Skeletal muscle satellite cell (primary cell): ENCODE data around the gene SLC36A2.

ENCODE experiments used
- H3K27me3 ChIP-seq: 2 replicates; pipeline ENCODE4 v1.7.0; 2013; ENCODE audit warnings: low read length; ENCODE audit not compliant: control insufficient read depth, insufficient read depth
- H3K36me3 ChIP-seq: 2 replicates; pipeline ENCODE4 v1.7.0; 2013; ENCODE audit warnings: mild to moderate bottlenecking, control low read depth, low read length; ENCODE audit not compliant: insufficient read depth
- H3K4me1 ChIP-seq: 2 replicates; pipeline ENCODE4 v1.7.0; 2013; ENCODE audit warnings: low read length; ENCODE audit not compliant: control insufficient read depth, insufficient read depth
- H3K4me2 ChIP-seq: 2 replicates; pipeline ENCODE4 v1.7.0; 2013; ENCODE audit warnings: mild to moderate bottlenecking, low read length
- H3K4me3 ChIP-seq: 2 replicates; pipeline ENCODE4 v1.7.0; 2013; ENCODE audit warnings: low read length
- H3K9ac ChIP-seq: 2 replicates; pipeline ENCODE4 v1.7.0; 2013; ENCODE audit warnings: mild to moderate bottlenecking, low read depth, low read length, moderate library complexity
- H3K9me3 ChIP-seq: replicated peaks from 2 replicates; pipeline ENCODE4 v1.7.0; 2013; ENCODE audit warnings: mild to moderate bottlenecking, control low read depth, low read length

The SLC36A2 gene

GRCh38 chr5:151281001-151281639 is 66.2 kb downstream of the SLC36A2 start:
- Histone ChIP-seq H3K27me3 (peaks cover 16% of the 10 kb centered on the region), H3K4me2 (no peak overlapping the region), H3K36me3 (no peaks in the 10 kb centered on the region), H3K4me3 (no peak overlapping the region), H3K9me3 (no peaks in the 10 kb centered on the region), H3K4me1 (no peaks in the 10 kb centered on the region), H3K9ac (no peak overlapping the region)

GRCh38 chr5:151280443-151280842 is 66.9 kb downstream of the SLC36A2 start:
- no peak overlapping the region for H3K9ac ChIP-seq
- H3K9me3 ChIP-seq = no peaks in the 10 kb centered on the region
- no peaks in the 10 kb centered on the region for H3K4me1 ChIP-seq
- H3K4me2 ChIP-seq = no peak overlapping the region
- H3K36me3 ChIP-seq = no peaks in the 10 kb centered on the region
- peaks cover 11% of the 10 kb centered on the region for H3K27me3 ChIP-seq
- no peak overlapping the region for H3K4me3 ChIP-seq

DNA sequence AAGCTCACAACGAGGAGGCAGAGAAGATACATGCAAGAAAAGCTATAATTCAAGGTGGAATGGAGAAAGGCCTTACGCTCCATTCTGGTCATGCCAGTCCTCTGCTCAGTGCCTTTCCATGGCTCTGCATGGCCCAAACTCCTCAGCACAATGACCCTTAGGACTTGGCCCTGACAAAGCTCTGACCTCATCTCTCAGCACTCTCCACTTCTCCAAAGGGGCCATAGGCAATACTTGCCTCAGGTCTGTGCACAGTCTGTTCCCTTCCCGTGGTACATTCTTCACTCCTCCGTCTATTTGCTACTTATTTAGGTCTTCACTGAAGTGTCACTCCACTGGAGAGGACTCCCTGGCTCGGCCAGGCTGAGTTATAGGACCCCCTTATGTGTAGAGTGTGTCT is 68.5 kb downstream of the SLC36A2 start:
- H3K9ac ChIP-seq = no peak overlapping the region
- no peaks in the 10 kb centered on the region for H3K4me1 ChIP-seq
- H3K9me3 ChIP-seq = no peaks in the 10 kb centered on the region

DNA sequence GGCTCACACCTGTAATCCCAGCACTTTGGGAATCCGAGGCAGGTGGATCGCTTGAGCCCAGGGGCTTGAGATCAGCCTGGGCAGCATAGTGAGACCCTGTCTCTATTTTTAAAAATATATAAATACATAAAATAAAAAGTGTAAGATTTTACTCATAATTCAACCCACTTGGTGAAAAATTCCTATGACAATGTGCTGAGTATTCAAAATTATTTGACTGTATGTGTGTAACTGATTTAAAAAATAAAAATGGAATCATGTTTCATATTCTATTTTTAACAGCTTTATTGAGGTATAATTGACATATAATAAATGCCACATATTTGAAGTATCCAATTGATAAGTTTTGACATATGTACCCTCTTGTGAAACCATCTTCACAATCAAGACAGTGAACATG is 71.6 kb downstream of the SLC36A2 start:
- Histone ChIP-seq H3K4me3 (no peak overlapping the region), H3K4me2 (no peak overlapping the region), H3K36me3 (no peaks in the 10 kb centered on the region), H3K9ac (no peak overlapping the region), H3K4me1 (no peaks in the 10 kb centered on the region), H3K27me3 (peaks cover 16% of the 10 kb centered on the region), H3K9me3 (no peaks in the 10 kb centered on the region)

More for the DNA sequence above, 68.5 kb downstream of the SLC36A2 start:
- Histone ChIP-seq H3K4me2 (no peak overlapping the region), H3K27me3 (peaks cover 16% of the 10 kb centered on the region), H3K36me3 (no peaks in the 10 kb centered on the region), H3K4me3 (no peak overlapping the region)

DNA sequence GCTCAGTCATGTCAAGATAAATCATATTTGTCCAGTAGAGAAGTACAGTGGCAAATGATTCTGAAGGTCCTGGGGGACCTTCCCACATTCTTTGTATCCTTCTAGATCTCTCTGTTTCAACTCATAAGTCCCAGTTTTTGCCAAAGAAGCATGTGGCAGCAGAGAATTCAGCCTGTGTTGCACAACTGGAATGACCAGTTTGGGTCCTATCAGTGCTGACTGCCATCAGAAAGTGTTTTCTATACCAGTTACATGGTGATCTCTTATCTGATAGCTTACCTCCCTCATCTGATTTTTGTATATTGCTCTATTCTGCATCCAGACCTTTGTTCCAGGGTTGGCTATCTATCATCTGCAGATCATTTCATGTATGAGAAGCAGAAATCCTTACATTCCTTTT is 72.7 kb downstream of the SLC36A2 start:
- no peaks in the 10 kb centered on the region for H3K9me3 ChIP-seq
- no peak overlapping the region for H3K9ac ChIP-seq
- no peaks in the 10 kb centered on the region for H3K4me1 ChIP-seq
- no peak overlapping the region for H3K4me2 ChIP-seq
- H3K27me3 ChIP-seq = peaks cover 14% of the 10 kb centered on the region
- H3K4me3 ChIP-seq = no peak overlapping the region
- H3K36me3 ChIP-seq = no peaks in the 10 kb centered on the region

DNA sequence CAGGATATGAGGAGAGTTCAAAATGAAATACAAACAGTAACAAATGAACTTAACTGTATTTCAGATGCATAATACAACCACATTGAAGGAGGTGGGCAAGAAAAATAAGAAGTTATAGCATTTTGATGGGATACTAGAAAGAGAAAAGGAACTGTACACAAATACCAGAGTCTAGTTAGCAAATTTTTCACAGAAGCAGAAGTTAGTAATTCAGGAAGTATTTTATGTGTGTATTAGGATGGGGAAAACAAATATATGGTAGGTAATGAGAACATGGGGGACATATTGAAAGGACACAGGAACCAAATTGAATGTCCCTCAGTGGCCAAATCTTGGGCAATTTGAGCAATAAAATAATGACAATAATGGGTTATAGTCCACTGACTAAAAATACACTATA is 76.0 kb downstream of the SLC36A2 start:
- Histone ChIP-seq H3K4me3 (no peak overlapping the region), H3K4me1 (no peaks in the 10 kb centered on the region), H3K27me3 (peaks cover 6% of the 10 kb centered on the region), H3K9ac (no peak overlapping the region), H3K9me3 (no peaks in the 10 kb centered on the region), H3K36me3 (peaks cover 13% of the 10 kb centered on the region), H3K4me2 (no peak overlapping the region)

DNA sequence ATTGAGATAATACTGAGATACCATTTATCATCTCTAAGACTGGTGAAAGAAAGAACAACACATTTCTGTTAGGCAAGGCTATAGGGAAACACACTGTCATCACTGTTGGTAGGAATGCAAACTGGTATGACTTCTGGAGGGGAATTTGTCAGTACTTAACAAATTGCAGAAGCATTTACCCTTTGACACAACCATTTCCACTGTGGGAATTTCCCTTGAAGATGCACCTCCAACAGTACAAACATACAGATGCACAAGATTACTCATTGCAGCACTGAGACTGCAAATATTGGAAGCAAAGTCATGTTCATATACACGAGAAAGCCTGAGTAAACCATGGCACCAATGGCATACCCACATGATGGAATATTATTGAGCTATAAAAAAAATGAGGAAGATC is 76.8 kb downstream of the SLC36A2 start:
- no peak overlapping the region for H3K9ac ChIP-seq
- no peaks in the 10 kb centered on the region for H3K4me1 ChIP-seq
- H3K27me3 ChIP-seq = peaks cover 6% of the 10 kb centered on the region
- H3K36me3 ChIP-seq = peaks cover 13% of the 10 kb centered on the region
- H3K9me3 ChIP-seq = no peaks in the 10 kb centered on the region
- H3K4me2 ChIP-seq = no peak overlapping the region
- H3K4me3 ChIP-seq = no peak overlapping the region

DNA sequence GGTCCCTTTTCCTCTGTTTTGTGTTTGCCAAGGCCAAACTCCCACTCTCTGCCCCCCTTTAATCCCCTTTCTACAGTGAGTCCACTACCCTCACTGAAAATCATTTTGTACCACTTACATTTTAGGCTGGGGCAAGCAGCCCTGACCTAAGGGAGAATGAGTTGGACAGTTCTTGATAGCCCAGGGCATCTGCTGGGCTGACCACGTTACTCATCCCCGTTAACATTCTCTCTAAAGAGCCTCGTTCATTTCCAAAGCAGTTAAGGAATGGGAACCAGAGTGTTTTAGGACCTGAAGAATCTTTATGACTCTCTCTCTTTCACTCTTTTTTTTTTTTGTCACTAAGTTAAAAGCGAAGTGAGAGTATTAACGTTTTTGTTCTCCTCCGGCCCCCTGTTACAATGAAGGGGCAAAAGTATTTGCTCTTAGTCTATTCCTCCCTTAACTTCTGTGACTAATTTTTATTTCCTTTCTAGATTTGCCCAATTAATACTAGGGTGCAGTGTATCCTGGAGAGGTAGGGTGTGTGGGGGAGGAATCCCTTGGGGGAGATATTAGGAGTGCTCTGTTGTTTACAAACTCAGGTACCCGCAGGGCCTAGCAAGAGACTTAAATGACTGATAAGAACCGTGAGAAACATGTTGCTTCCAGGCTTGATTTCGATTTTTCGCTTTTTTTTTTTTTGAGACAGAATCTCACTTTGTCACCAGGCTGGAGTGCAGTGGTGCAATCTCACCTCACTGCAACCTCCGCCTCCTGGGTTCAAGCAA is 79.7 kb downstream of the SLC36A2 start:
- Histone ChIP-seq H3K27me3 (no peaks in the 10 kb centered on the region), H3K9me3 (no peaks in the 10 kb centered on the region), H3K4me3 (no peak overlapping the region), H3K4me2 (no peak overlapping the region), H3K4me1 (peaks cover 13% of the 10 kb centered on the region), H3K9ac (no peak overlapping the region), H3K36me3 (peaks cover 13% of the 10 kb centered on the region)
